ENCODE data around the gene TAOK1.

TAOK1 gene

DNA sequence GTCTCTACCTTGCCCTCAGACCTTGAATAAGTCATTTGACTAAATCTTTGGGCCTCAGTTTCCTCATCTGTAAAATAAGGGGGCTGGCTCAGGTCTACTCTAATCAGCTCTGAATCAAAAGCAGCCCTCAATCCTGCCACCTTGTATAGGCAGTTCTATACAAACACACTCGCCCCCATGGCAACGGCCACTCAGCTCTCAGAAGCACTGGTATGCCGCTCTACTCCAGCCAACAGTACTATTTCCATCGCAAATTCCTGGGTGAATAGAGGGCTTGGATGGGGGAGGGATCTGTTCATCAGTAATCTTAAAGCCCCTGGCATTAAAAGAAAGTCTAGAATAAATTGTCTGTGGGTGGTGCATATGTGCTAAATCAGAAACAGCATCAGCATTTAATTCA is 21.2 kb upstream of the TAOK1 start:
- H4K20me1 ChIP-seq (ENCODE audit: control insufficient read depth, insufficient read depth, low read depth, low read length) = no peaks in the 10 kb centered on the region
- H3K9me2 ChIP-seq (replicated peaks; ENCODE audit: control insufficient read depth, low read length) = no peaks in the 10 kb centered on the region
- H3K4me1 ChIP-seq (ENCODE audit: control insufficient read depth, low read length) = peaks cover 14% of the 10 kb centered on the region

DNA sequence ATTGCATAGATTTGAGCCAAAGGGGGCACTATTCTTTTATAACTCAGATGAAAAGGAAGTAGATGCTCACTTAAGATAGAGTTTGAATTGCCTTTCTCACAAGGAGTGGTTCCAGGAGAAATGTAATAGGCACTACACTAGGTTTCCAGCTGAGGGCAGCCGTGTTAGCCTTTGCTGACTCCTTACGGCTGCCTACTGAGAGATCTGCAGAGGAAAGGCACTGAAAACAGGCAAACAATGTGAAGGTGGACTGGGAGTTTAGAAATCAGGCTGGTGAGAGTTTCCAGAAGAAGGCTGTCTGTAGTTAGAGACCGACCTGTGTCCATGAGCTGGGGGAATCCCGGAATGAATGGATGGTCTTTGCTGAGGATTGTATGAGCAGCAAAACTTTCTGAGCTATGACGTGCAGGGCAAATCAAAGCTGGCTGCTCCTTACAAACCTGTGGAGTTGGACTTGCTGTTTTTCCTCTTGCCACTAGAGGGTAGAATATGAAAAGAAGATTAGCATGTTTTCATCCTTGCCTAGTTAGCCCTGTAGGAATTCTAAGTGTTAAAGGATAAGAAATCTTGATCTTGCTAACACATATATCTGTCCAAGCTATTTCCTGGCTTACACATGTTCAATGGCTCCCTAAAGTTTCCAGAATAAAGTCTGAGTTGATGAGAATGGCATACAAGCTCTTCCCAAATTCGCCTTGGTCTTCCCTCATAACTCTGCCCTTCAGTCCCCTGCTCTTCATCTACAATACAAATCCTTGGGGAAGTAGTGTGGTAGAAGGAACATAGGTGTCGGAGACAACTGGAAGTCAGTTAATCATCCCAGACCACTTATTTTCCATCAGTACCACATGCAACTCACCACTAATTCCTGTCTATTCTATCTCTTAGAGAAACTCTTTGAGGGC is 20.1 kb upstream of the TAOK1 start:
- Histone ChIP-seq H3K4me3 (ENCODE audit: low read length) (peak overlapping the region; percentile 44), H3K9me2 (replicated peaks; ENCODE audit: control insufficient read depth, low read length) (no peaks in the 10 kb centered on the region), H3K4me2 (ENCODE audit: low read length) (peak overlapping the region; percentile 69), H3K36me3 (ENCODE audit: control insufficient read depth, low read length) (no peaks in the 10 kb centered on the region; the same call in 1 of the 2 replicates), H3K79me2 (ENCODE audit: control insufficient read depth, low read length) (no peaks in the 10 kb centered on the region), H3K4me1 (ENCODE audit: control insufficient read depth, low read length) (peaks cover 18% of the 10 kb centered on the region), H3K9me3 (ENCODE audit: control insufficient read depth, insufficient read depth, low read length) (no peaks in the 10 kb centered on the region), H3F3A (ENCODE audit: control insufficient read depth, insufficient read depth) (no peaks in the 10 kb centered on the region; the same call in 1 of the 2 replicates), H4K20me1 (ENCODE audit: control insufficient read depth, insufficient read depth, low read depth, low read length) (no peaks in the 10 kb centered on the region), H3K27ac (ENCODE audit: low read depth, low read length) (no peak overlapping the region), H3K27me3 (ENCODE audit: control insufficient read depth, low read length) (no peaks in the 10 kb centered on the region)
- TF ChIP-seq, protein P1, sequence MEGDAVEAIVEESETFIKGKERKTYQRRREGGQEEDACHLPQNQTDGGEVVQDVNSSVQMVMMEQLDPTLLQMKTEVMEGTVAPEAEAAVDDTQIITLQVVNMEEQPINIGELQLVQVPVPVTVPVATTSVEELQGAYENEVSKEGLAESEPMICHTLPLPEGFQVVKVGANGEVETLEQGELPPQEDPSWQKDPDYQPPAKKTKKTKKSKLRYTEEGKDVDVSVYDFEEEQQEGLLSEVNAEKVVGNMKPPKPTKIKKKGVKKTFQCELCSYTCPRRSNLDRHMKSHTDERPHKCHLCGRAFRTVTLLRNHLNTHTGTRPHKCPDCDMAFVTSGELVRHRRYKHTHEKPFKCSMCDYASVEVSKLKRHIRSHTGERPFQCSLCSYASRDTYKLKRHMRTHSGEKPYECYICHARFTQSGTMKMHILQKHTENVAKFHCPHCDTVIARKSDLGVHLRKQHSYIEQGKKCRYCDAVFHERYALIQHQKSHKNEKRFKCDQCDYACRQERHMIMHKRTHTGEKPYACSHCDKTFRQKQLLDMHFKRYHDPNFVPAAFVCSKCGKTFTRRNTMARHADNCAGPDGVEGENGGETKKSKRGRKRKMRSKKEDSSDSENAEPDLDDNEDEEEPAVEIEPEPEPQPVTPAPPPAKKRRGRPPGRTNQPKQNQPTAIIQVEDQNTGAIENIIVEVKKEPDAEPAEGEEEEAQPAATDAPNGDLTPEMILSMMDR (IDR thresholded peaks at IDR 0.05; ENCODE audit: low read depth, low read length, poor library complexity, severe bottlenecking) = peak; percentile 86
- TF ChIP-seq EZH2phosphoT487 (IDR thresholded peaks at IDR 0.05; ENCODE audit: borderline replicate concordance, low read length) = no peak

More for the DNA sequence above, 21.2 kb upstream of the TAOK1 start:
- Histone ChIP-seq H3K36me3 (ENCODE audit: control insufficient read depth, low read length) (no peaks in the 10 kb centered on the region; the same call in 1 of the 2 replicates), H3K4me3 (ENCODE audit: low read length) (no peak overlapping the region), H3K79me2 (ENCODE audit: control insufficient read depth, low read length) (no peaks in the 10 kb centered on the region), H3K27me3 (ENCODE audit: control insufficient read depth, low read length) (no peaks in the 10 kb centered on the region), H3F3A (ENCODE audit: control insufficient read depth, insufficient read depth) (no peaks in the 10 kb centered on the region; the same call in 1 of the 2 replicates), H3K4me2 (ENCODE audit: low read length) (no peak overlapping the region), H3K27ac (ENCODE audit: low read depth, low read length) (no peak overlapping the region), H3K9me3 (ENCODE audit: control insufficient read depth, insufficient read depth, low read length) (no peaks in the 10 kb centered on the region)
- no peak for TF ChIP-seq EZH2phosphoT487 (IDR thresholded peaks at IDR 0.05; ENCODE audit: borderline replicate concordance, low read length)
- TF ChIP-seq, protein P1 (IDR thresholded peaks at IDR 0.05; ENCODE audit: low read depth, low read length, poor library complexity, severe bottlenecking) = no peak

DNA sequence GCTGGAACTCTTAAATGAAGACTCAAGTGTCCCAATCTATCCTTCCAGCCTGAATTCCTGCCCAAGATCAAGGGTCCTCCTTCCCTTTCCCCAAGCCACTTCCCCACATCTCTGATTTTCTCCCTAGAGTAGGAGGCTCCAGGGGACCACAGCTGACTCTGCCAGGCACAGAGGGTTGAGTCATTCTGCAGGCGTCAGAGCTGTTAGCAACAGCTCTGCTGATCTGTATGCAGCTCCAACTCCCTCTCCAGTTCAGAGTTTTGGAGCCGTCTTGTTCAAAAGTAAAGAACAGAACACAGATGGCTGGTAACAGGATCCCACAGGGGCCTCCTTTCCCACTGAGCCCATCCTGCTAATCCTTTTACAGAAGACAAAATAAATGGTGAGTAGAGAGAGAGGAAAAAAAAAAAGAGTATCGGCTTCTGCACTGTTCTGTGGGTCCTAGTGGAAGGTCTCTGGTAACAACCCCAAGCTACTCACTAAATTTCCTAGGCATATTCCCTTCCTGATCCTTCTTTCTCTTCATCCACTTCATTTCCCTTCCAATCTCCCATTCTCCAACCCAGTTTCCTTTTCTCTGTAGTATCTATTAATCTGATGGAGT is 13.4 kb upstream of the TAOK1 start:
- H3K9me3 ChIP-seq (ENCODE audit: control insufficient read depth, insufficient read depth, low read length) = no peaks in the 10 kb centered on the region
- no peak overlapping the region for H3K4me3 ChIP-seq (ENCODE audit: low read length)
- no peak overlapping the region for H3K4me2 ChIP-seq (ENCODE audit: low read length)
- H3K36me3 ChIP-seq (ENCODE audit: control insufficient read depth, low read length) = no peaks in the 10 kb centered on the region
- H4K20me1 ChIP-seq (ENCODE audit: control insufficient read depth, insufficient read depth, low read depth, low read length) = no peaks in the 10 kb centered on the region
- H3K27me3 ChIP-seq (ENCODE audit: control insufficient read depth, low read length) = no peaks in the 10 kb centered on the region
- peaks cover 51% of the 10 kb centered on the region for H3K4me1 ChIP-seq (ENCODE audit: control insufficient read depth, low read length)
- no peaks in the 10 kb centered on the region for H3K9me2 ChIP-seq (replicated peaks; ENCODE audit: control insufficient read depth, low read length)
- peaks cover under 1% of the 10 kb centered on the region for H3K79me2 ChIP-seq (ENCODE audit: control insufficient read depth, low read length)
- H3K27ac ChIP-seq (ENCODE audit: low read depth, low read length) = no peak overlapping the region
- peaks cover 17% of the 10 kb centered on the region for H3F3A ChIP-seq (ENCODE audit: control insufficient read depth, insufficient read depth)
- no peak for TF ChIP-seq EZH2phosphoT487 (IDR thresholded peaks at IDR 0.05; ENCODE audit: borderline replicate concordance, low read length)
- TF ChIP-seq, protein P1 (IDR thresholded peaks at IDR 0.05; ENCODE audit: low read depth, low read length, poor library complexity, severe bottlenecking) = no peak
